ENCODE results near the gene FDX2. TPM values are rescaled to one million over a fixed set of nuclear protein-coding genes. Genes with fewer than 3 reads are reported as not detected.

Gene FDX2
- total RNA-seq, 1 experiment from 2014 or later: 21.0 TPM

DNA sequence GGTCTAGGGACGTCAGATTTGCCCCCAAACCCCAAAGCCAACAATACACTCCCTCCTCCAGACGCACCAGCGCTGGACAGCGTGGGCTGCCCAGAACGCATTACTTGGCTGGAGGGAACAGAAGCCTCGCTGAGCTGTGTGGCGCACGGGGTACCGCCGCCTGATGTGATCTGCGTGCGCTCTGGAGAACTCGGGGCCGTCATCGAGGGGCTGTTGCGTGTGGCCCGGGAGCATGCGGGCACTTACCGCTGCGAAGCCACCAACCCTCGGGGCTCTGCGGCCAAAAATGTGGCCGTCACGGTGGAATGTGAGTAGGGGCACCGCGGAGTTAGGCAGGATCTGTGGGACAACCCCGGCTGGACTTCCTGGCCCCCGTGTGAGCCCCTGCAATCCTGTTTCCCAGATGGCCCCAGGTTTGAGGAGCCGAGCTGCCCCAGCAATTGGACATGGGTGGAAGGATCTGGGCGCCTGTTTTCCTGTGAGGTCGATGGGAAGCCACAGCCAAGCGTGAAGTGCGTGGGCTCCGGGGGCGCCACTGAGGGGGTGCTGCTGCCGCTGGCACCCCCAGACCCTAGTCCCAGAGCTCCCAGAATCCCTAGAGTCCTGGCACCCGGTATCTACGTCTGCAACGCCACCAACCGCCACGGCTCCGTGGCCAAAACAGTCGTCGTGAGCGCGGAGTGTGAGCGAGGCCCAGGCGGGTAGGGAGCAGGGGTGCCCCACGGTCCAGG is 22.0 kb downstream of the FDX2 start:
- TF ChIP-seq RAD21 (IDR thresholded peaks at IDR 0.05; ENCODE audit: low read depth) (no peak), JUND (IDR thresholded peaks at IDR 0.05) (no peak), CBX3 (IDR thresholded peaks at IDR 0.05; ENCODE audit: low read depth) (no peak), EZH2phosphoT487 (IDR thresholded peaks at IDR 0.05; ENCODE audit: borderline replicate concordance) (no peak), EGR1 (IDR thresholded peaks at IDR 0.05; ENCODE audit: low read depth) (no peak), ZNF274 (IDR thresholded peaks at IDR 0.05; ENCODE audit: low read depth, low read length) (no peak), ELF1 (IDR thresholded peaks at IDR 0.05; ENCODE audit: borderline replicate concordance, low read depth) (no peak), POLR2A (IDR thresholded peaks at IDR 0.05; ENCODE audit: borderline replicate concordance, extremely low read depth, insufficient read depth, insufficient read length) (no peak), POLR2AphosphoS5 (IDR thresholded peaks at IDR 0.05; ENCODE audit: low read depth, low read length) (no peak), SP1 (IDR thresholded peaks at IDR 0.05; ENCODE audit: low read depth) (no peak), TCF7L2 (IDR thresholded peaks at IDR 0.05; ENCODE audit: borderline replicate concordance, extremely low read depth, insufficient read depth, insufficient read length) (no peak)
- TF ChIP-seq, protein P1, sequence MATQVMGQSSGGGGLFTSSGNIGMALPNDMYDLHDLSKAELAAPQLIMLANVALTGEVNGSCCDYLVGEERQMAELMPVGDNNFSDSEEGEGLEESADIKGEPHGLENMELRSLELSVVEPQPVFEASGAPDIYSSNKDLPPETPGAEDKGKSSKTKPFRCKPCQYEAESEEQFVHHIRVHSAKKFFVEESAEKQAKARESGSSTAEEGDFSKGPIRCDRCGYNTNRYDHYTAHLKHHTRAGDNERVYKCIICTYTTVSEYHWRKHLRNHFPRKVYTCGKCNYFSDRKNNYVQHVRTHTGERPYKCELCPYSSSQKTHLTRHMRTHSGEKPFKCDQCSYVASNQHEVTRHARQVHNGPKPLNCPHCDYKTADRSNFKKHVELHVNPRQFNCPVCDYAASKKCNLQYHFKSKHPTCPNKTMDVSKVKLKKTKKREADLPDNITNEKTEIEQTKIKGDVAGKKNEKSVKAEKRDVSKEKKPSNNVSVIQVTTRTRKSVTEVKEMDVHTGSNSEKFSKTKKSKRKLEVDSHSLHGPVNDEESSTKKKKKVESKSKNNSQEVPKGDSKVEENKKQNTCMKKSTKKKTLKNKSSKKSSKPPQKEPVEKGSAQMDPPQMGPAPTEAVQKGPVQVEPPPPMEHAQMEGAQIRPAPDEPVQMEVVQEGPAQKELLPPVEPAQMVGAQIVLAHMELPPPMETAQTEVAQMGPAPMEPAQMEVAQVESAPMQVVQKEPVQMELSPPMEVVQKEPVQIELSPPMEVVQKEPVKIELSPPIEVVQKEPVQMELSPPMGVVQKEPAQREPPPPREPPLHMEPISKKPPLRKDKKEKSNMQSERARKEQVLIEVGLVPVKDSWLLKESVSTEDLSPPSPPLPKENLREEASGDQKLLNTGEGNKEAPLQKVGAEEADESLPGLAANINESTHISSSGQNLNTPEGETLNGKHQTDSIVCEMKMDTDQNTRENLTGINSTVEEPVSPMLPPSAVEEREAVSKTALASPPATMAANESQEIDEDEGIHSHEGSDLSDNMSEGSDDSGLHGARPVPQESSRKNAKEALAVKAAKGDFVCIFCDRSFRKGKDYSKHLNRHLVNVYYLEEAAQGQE (IDR thresholded peaks at IDR 0.05; ENCODE audit: low read depth): no peak
- TF ChIP-seq, protein P2, sequence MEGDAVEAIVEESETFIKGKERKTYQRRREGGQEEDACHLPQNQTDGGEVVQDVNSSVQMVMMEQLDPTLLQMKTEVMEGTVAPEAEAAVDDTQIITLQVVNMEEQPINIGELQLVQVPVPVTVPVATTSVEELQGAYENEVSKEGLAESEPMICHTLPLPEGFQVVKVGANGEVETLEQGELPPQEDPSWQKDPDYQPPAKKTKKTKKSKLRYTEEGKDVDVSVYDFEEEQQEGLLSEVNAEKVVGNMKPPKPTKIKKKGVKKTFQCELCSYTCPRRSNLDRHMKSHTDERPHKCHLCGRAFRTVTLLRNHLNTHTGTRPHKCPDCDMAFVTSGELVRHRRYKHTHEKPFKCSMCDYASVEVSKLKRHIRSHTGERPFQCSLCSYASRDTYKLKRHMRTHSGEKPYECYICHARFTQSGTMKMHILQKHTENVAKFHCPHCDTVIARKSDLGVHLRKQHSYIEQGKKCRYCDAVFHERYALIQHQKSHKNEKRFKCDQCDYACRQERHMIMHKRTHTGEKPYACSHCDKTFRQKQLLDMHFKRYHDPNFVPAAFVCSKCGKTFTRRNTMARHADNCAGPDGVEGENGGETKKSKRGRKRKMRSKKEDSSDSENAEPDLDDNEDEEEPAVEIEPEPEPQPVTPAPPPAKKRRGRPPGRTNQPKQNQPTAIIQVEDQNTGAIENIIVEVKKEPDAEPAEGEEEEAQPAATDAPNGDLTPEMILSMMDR (IDR thresholded peaks at IDR 0.05 in 2 of 3, conservative IDR thresholded peaks at IDR 0.05 in 1 of 3; ENCODE audit: borderline replicate concordance in 1 of 3, insufficient read depth in 1 of 3, low read depth in 2 of 3, low read length in 2 of 3): no peak
- ATAC-seq: no peak
- POLR2A ChIA-PET: no interaction called here
- Histone ChIP-seq H3K9me3 (ENCODE audit: control insufficient read depth in 1 of 2, insufficient read depth in 1 of 2, low read depth in 1 of 2, low read length in 2 of 2) (no peaks in the 10 kb centered on the region), H3K4me1 (ENCODE audit: control insufficient read depth in 1 of 2, insufficient read depth in 2 of 2, low read length in 2 of 2) (peaks cover 9 to 42% of the 10 kb centered on the region in 2 experiments), H3K27me3 (ENCODE audit: insufficient read depth, low read length) (no peaks in the 10 kb centered on the region), H3K4me3 (replicated peaks in 1 of 2; ENCODE audit: low read depth in 1 of 2, low read length in 2 of 2) (no peak overlapping the region), H4K20me1 (ENCODE audit: insufficient read depth) (no peaks in the 10 kb centered on the region), H3K9me2 (ENCODE audit: insufficient read depth) (no peaks in the 10 kb centered on the region), H3K4me2 (ENCODE audit: low read length) (no peak overlapping the region), H3K9ac (ENCODE audit: low read length) (no peak overlapping the region), H3K27ac (ENCODE audit: low read depth, low read length) (no peak overlapping the region; the same call in 1 of the 2 replicates), H2AFZ (ENCODE audit: low read depth, low read length, poor library complexity, severe bottlenecking) (no peak overlapping the region), H3K79me2 (ENCODE audit: insufficient read depth, low read length) (peaks cover 16% of the 10 kb centered on the region; the same call in 1 of the 2 replicates), H3K36me3 (ENCODE audit: control insufficient read depth in 1 of 2, insufficient read depth in 2 of 2, low read length in 2 of 2) (peaks cover 2 to 23% of the 10 kb centered on the region in 2 experiments; a peak in 2 of 4 replicates)
- intact Hi-C loops (cut with micrococcal nuclease): no loop called here
- CTCF ChIA-PET: no interaction called here
- no peak for DNase-seq (ENCODE audit: low read depth, low spot score)
- RAD21 ChIA-PET (ENCODE audit: low non-redundant PET in 1 of 2, low total read pairs in 2 of 2, uncharacterized antibody in 2 of 2, unreplicated experiment in 2 of 2): no interaction called here
- BruUV-seq (replicated peaks): no TSS peak
